NCI-H2196 (cell line): ENCODE measurements around the gene KCNAB2.
"Not testable (repeated sequence)": the region's sequence is repeated elsewhere in the genome, so short reads cannot be mapped to it uniquely, and the experiment has no call there.

Experiments used
- DNase-seq: peaks from one replicate; lab custom pipeline; 2025; ENCODE audit not compliant: unreplicated experiment; lab: John Stamatoyannopoulos, UW

Gene KCNAB2

GRCh38 chr1:6009120-6010040, 36.3 kb upstream of the KCNAB2 start:
- DNase-seq, result no peak

GRCh38 chr1:6010554-6010953, 35.1 kb upstream of the KCNAB2 start:
- DNase-seq, result no peak

GRCh38 chr1:6011161-6011945, 34.3 kb upstream of the KCNAB2 start:
- no peak for DNase-seq

GRCh38 chr1:6011946-6012258, 33.8 kb upstream of the KCNAB2 start:
- no peak for DNase-seq

GRCh38 chr1:6012529-6013318, 33.0 kb upstream of the KCNAB2 start:
- no peak for DNase-seq

GRCh38 chr1:6013491-6013890, 32.2 kb upstream of the KCNAB2 start:
- no peak for DNase-seq

GRCh38 chr1:6014130-6014999, 31.3 kb upstream of the KCNAB2 start:
- no peak for DNase-seq

GRCh38 chr1:6016191-6016865, 29.4 kb upstream of the KCNAB2 start:
- no peak for DNase-seq

GRCh38 chr1:6017654-6018053, 28.0 kb upstream of the KCNAB2 start:
- DNase-seq, result not testable (repeated sequence)

GRCh38 chr1:6019166-6019845, 26.4 kb upstream of the KCNAB2 start:
- DNase-seq, result no peak

GRCh38 chr1:6022193-6022592, 23.5 kb upstream of the KCNAB2 start:
- no peak for DNase-seq

- DNase-seq, result no peak
Observed at GRCh38 chr1:6023346-6023745, 22.3 kb upstream of the KCNAB2 start.

GRCh38 chr1:6024376-6024775, 21.3 kb upstream of the KCNAB2 start:
- no peak for DNase-seq

- no peak for DNase-seq
Observed at GRCh38 chr1:6025269-6026094, 20.2 kb upstream of the KCNAB2 start.

GRCh38 chr1:6026095-6026809, 19.4 kb upstream of the KCNAB2 start:
- peak; percentile 97 for DNase-seq

GRCh38 chr1:6027591-6027990, 18.1 kb upstream of the KCNAB2 start:
- DNase-seq, result no peak

GRCh38 chr1:6028042-6028850, 17.4 kb upstream of the KCNAB2 start:
- no peak for DNase-seq
